ENCODE data around the gene PRAC2.
"Not testable (repeated sequence)": the region's sequence is repeated elsewhere in the genome, so short reads cannot be mapped to it uniquely, and the experiment has no call there.

PRAC2 gene

GRCh38 chr17:48715496-48716399 is 7.2 kb upstream of the PRAC2 start:
- no peak overlapping the region for H3K4me3 ChIP-seq (ENCODE audit: low read length)
- no peaks in the 10 kb centered on the region for H3K36me3 ChIP-seq (ENCODE audit: control insufficient read depth, insufficient read depth, low read length)
- H3K27me3 ChIP-seq (ENCODE audit: control insufficient read depth, insufficient read depth, low read length), result peaks cover 77% of the 10 kb centered on the region
- H3K9ac ChIP-seq (ENCODE audit: low read length), result no peak overlapping the region
- peaks cover 10% of the 10 kb centered on the region for H3K4me1 ChIP-seq (ENCODE audit: control insufficient read depth, insufficient read depth, low read length)
- H3K9me3 ChIP-seq (ENCODE audit: control insufficient read depth, low read length), result no peaks in the 10 kb centered on the region

- H3K4me1 ChIP-seq (ENCODE audit: control insufficient read depth, insufficient read depth, low read length); H3K9me3 ChIP-seq (ENCODE audit: control insufficient read depth, low read length); H3K4me3 ChIP-seq (ENCODE audit: low read length); H3K9ac ChIP-seq (ENCODE audit: low read length); H3K36me3 ChIP-seq (ENCODE audit: control insufficient read depth, insufficient read depth, low read length): not testable (repeated sequence)
- H3K27me3 ChIP-seq (ENCODE audit: control insufficient read depth, insufficient read depth, low read length), result peaks cover 78% of the 10 kb centered on the region
Measured at GRCh38 chr17:48716549-48716948, 6.4 kb upstream of the PRAC2 start.

- Histone ChIP-seq H3K4me1 (ENCODE audit: control insufficient read depth, insufficient read depth, low read length) (peaks cover 10% of the 10 kb centered on the region), H3K27me3 (ENCODE audit: control insufficient read depth, insufficient read depth, low read length) (peaks cover 83% of the 10 kb centered on the region), H3K36me3 (ENCODE audit: control insufficient read depth, insufficient read depth, low read length) (no peaks in the 10 kb centered on the region), H3K4me3 (ENCODE audit: low read length) (no peak overlapping the region), H3K9me3 (ENCODE audit: control insufficient read depth, low read length) (no peaks in the 10 kb centered on the region), H3K9ac (ENCODE audit: low read length) (no peak overlapping the region)
Measured at GRCh38 chr17:48717367-48718226, 5.4 kb upstream of the PRAC2 start.

- Histone ChIP-seq H3K36me3 (ENCODE audit: control insufficient read depth, insufficient read depth, low read length) (no peaks in the 10 kb centered on the region), H3K4me3 (ENCODE audit: low read length) (no peak overlapping the region), H3K9ac (ENCODE audit: low read length) (no peak overlapping the region), H3K27me3 (ENCODE audit: control insufficient read depth, insufficient read depth, low read length) (peaks cover 83% of the 10 kb centered on the region), H3K9me3 (ENCODE audit: control insufficient read depth, low read length) (no peaks in the 10 kb centered on the region), H3K4me1 (ENCODE audit: control insufficient read depth, insufficient read depth, low read length) (peaks cover 10% of the 10 kb centered on the region)
Measured at GRCh38 chr17:48718227-48718760, 4.7 kb upstream of the PRAC2 start.

- Histone ChIP-seq H3K36me3 (ENCODE audit: control insufficient read depth, insufficient read depth, low read length) (no peaks in the 10 kb centered on the region), H3K4me3 (ENCODE audit: low read length) (no peak overlapping the region), H3K9ac (ENCODE audit: low read length) (no peak overlapping the region), H3K27me3 (ENCODE audit: control insufficient read depth, insufficient read depth, low read length) (peaks cover 87% of the 10 kb centered on the region), H3K4me1 (ENCODE audit: control insufficient read depth, insufficient read depth, low read length) (peaks cover 17% of the 10 kb centered on the region), H3K9me3 (ENCODE audit: control insufficient read depth, low read length) (no peaks in the 10 kb centered on the region)
Measured at GRCh38 chr17:48718761-48719641, 4.0 kb upstream of the PRAC2 start.

GRCh38 chr17:48719642-48720265 is 3.2 kb upstream of the PRAC2 start:
- Histone ChIP-seq H3K4me1 (ENCODE audit: control insufficient read depth, insufficient read depth, low read length) (peaks cover 25% of the 10 kb centered on the region), H3K4me3 (ENCODE audit: low read length) (no peak overlapping the region)

GRCh38 chr17:48720266-48721008 is 2.5 kb upstream of the PRAC2 start:
- H3K4me1 ChIP-seq (ENCODE audit: control insufficient read depth, insufficient read depth, low read length), result peaks cover 30% of the 10 kb centered on the region
- H3K9me3 ChIP-seq (ENCODE audit: control insufficient read depth, low read length), result no peaks in the 10 kb centered on the region
- H3K36me3 ChIP-seq (ENCODE audit: control insufficient read depth, insufficient read depth, low read length), result no peaks in the 10 kb centered on the region
- no peak overlapping the region for H3K4me3 ChIP-seq (ENCODE audit: low read length)
- peaks cover 95% of the 10 kb centered on the region for H3K27me3 ChIP-seq (ENCODE audit: control insufficient read depth, insufficient read depth, low read length)
- no peak overlapping the region for H3K9ac ChIP-seq (ENCODE audit: low read length)

More at GRCh38 chr17:48719642-48720265, 3.2 kb upstream of the PRAC2 start:
- no peaks in the 10 kb centered on the region for H3K36me3 ChIP-seq (ENCODE audit: control insufficient read depth, insufficient read depth, low read length)
- no peak overlapping the region for H3K9ac ChIP-seq (ENCODE audit: low read length)
- H3K27me3 ChIP-seq (ENCODE audit: control insufficient read depth, insufficient read depth, low read length), result peaks cover 92% of the 10 kb centered on the region
- no peaks in the 10 kb centered on the region for H3K9me3 ChIP-seq (ENCODE audit: control insufficient read depth, low read length)

- Histone ChIP-seq H3K9me3 (ENCODE audit: control insufficient read depth, low read length) (no peaks in the 10 kb centered on the region), H3K4me1 (ENCODE audit: control insufficient read depth, insufficient read depth, low read length) (peaks cover 30% of the 10 kb centered on the region), H3K9ac (ENCODE audit: low read length) (no peak overlapping the region), H3K27me3 (ENCODE audit: control insufficient read depth, insufficient read depth, low read length) (peaks cover 97% of the 10 kb centered on the region), H3K36me3 (ENCODE audit: control insufficient read depth, insufficient read depth, low read length) (no peaks in the 10 kb centered on the region), H3K4me3 (ENCODE audit: low read length) (no peak overlapping the region)
Measured at GRCh38 chr17:48721009-48721402, 2.0 kb upstream of the PRAC2 start.

- H3K4me3 ChIP-seq (ENCODE audit: low read length), result no peak within 1 kb of the TSS
- H3K27me3 ChIP-seq (ENCODE audit: control insufficient read depth, insufficient read depth, low read length), result peaks cover 98% of the 10 kb centered on the region
- no peak within 1 kb of the TSS for H3K9ac ChIP-seq (ENCODE audit: low read length)
Measured at GRCh38 chr17:48722201-48722907, 631 bp upstream of the PRAC2 start, which contains the start of gene PRAC1. Gene PRAC1, minus strand, starts transcription at chr17:48722518. Its CDS starts 126 bp downstream, at chr17:48722392.

More at GRCh38 chr17:48722201-48722907, 631 bp upstream of the PRAC2 start, which contains the start of gene PRAC1:
- Histone ChIP-seq H3K4me1 (ENCODE audit: control insufficient read depth, insufficient read depth, low read length) (peaks cover 30% of the 10 kb centered on the region), H3K36me3 (ENCODE audit: control insufficient read depth, insufficient read depth, low read length) (no peaks in the 10 kb centered on the region), H3K9me3 (ENCODE audit: control insufficient read depth, low read length) (no peaks in the 10 kb centered on the region)
